Cortex of kidney (tissue), 1 donor: ENCODE measurements around the gene ABCC10.
"Not testable (repeated sequence)": the region's sequence is repeated elsewhere in the genome, so short reads cannot be mapped to it uniquely, and the experiment has no call there.

Experiments
- DNase-seq: peaks from one replicate; lab custom pipeline; 2025; lab: John Stamatoyannopoulos, UW

Gene ABCC10, protein sequence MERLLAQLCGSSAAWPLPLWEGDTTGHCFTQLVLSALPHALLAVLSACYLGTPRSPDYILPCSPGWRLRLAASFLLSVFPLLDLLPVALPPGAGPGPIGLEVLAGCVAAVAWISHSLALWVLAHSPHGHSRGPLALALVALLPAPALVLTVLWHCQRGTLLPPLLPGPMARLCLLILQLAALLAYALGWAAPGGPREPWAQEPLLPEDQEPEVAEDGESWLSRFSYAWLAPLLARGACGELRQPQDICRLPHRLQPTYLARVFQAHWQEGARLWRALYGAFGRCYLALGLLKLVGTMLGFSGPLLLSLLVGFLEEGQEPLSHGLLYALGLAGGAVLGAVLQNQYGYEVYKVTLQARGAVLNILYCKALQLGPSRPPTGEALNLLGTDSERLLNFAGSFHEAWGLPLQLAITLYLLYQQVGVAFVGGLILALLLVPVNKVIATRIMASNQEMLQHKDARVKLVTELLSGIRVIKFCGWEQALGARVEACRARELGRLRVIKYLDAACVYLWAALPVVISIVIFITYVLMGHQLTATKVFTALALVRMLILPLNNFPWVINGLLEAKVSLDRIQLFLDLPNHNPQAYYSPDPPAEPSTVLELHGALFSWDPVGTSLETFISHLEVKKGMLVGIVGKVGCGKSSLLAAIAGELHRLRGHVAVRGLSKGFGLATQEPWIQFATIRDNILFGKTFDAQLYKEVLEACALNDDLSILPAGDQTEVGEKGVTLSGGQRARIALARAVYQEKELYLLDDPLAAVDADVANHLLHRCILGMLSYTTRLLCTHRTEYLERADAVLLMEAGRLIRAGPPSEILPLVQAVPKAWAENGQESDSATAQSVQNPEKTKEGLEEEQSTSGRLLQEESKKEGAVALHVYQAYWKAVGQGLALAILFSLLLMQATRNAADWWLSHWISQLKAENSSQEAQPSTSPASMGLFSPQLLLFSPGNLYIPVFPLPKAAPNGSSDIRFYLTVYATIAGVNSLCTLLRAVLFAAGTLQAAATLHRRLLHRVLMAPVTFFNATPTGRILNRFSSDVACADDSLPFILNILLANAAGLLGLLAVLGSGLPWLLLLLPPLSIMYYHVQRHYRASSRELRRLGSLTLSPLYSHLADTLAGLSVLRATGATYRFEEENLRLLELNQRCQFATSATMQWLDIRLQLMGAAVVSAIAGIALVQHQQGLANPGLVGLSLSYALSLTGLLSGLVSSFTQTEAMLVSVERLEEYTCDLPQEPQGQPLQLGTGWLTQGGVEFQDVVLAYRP (N-terminal part only)

GRCh38 chr6:43427406-43428111, at the start of gene ABCC10:
ABCC10 (plus strand) TSS chr6:43427541; CDS start chr6:43427979, 438 bp downstream.
- no peak for DNase-seq

- DNase-seq, result no peak
Observed at GRCh38 chr6:43377710-43378229, 49.6 kb upstream of the ABCC10 start.

GRCh38 chr6:43378631-43379030, 48.7 kb upstream of the ABCC10 start:
- no peak for DNase-seq

DNA sequence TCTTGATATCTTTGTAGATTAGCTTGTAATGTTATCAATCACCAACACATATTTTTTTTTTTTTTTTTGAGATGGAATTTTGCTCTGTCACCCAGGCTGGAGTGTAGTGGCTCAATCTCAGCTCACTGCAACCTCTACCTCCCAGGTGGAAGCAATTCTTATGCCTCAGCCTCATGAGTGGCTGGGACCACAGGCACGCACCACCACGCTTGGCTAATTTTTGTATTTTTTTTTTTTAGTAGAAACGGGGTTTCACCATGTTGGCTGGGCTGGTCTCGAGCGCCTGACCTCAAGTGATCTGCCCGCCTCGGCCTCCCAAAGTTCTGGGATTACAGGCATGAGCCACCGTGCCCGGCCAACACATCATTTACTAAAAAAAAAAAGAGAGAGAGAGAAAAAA, 46.5 kb upstream of the ABCC10 start:
- DNase-seq, result not testable (repeated sequence)

GRCh38 chr6:43383021-43383667, 44.2 kb upstream of the ABCC10 start:
- DNase-seq, result no peak

GRCh38 chr6:43386492-43386891, 40.8 kb upstream of the ABCC10 start:
- DNase-seq, result no peak

DNA sequence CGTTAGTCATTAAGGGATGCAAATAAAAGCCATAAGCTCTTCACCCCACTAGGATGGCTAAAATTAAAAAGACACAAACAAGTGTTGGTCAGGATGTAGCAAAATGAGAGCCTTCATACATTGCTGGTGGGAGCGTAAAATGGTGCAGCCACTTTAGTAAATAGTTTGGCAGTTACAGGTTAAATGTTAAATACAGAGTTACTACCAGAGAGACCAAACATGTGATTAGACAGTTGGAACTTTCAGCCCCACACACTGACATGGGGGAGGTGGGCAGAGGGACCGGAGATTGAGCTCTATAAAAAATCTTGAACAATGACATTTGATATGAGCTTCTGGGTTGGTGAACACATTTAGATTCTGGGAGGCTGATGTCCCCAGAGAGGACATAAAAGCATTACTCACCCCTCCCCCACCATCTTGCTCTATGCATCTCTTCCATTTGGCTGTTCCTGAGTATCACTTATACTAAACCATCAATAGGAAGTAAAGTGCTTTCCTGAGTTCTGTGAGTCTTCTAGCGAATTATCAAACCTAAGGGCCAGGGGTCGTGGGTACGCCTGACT, 37.5 kb upstream of the ABCC10 start:
- no peak for DNase-seq

DNA sequence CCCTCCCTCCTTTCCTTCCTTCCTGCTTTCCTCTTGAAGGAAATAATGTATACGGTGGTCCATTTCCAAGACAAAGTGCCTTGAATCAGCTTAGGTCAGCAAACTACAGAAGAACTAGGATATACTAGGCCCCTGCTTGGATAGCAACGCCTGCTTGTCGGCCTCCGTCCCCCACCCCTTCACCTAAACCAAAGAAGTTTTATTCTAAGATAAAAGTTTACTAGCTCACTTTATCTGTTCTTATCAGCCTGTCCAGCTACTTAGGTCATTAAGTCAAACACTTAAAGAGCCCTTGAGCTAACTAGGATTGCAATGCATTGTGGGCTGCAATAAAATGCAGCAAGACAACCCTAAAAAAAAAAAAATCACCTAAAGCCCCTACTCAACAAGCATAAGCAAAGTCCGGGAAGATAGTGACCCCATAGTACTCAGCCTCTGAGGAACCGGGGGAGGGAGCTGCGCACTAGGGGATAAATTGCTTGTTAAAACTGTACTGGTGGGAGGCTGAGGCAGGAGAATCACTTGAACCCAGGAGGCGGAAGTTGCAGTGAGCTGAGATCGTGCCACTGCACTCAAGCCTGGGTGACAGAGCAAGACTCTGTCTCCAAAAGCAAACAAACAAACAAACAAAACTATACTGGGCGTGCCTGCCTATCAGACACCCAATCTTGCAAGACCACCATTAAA, 36.4 kb upstream of the ABCC10 start:
- DNase-seq, result not testable (repeated sequence)

DNA sequence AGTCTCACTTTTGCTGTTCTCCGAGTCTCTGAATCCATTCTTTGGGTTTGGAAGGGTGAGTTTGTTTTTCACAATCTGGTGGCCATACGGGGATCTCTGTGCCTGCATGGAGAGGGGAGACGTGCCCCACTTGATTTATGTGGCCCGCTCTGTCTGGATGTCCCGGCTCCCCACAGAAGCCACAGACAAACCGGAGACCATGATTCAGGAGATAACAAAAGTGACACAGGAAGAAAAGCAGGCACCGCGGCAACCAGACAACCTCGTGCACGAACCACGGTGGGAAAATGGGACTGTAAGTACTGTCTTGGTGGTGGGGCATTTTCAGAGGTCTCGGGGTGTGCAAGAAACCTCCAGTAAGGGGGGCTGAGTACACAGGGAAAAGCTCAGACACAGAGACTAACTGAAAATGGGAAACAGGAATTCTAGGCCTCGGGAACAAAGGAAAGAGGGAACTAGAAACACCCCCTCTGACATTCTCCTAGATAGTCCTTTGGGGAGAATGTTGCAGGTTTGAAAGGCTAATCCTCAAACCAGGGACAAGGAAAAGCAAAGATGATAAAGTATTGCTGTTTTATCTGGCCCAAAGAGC, 35.8 kb upstream of the ABCC10 start:
- DNase-seq, result no peak

GRCh38 chr6:43393133-43393532, 34.2 kb upstream of the ABCC10 start:
- DNase-seq, result not testable (repeated sequence)

GRCh38 chr6:43393602-43394001, 33.7 kb upstream of the ABCC10 start:
- no peak for DNase-seq

- DNase-seq, result no peak
Observed at GRCh38 chr6:43394982-43395381, 32.4 kb upstream of the ABCC10 start.

DNA sequence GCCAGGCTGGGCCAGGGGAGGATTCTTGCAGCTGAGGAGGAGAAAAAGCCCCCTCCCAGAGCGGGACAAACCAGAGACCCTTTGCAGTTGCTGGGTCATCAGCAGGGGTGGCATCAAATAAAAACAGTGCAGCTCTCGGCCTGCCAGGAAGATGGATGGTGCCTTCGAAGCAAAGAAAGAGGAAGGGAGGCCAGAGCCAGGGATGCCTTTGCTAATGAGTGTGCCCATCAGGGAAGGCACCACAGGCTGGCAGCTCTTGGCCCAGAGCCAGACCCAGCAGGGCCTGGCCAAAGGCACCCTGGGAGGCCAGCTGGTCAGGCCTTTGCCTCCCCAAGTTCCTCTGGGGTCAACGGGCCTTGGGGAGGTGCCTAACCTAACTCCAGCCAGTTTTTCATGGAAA, 31.6 kb upstream of the ABCC10 start:
- no peak for DNase-seq

DNA sequence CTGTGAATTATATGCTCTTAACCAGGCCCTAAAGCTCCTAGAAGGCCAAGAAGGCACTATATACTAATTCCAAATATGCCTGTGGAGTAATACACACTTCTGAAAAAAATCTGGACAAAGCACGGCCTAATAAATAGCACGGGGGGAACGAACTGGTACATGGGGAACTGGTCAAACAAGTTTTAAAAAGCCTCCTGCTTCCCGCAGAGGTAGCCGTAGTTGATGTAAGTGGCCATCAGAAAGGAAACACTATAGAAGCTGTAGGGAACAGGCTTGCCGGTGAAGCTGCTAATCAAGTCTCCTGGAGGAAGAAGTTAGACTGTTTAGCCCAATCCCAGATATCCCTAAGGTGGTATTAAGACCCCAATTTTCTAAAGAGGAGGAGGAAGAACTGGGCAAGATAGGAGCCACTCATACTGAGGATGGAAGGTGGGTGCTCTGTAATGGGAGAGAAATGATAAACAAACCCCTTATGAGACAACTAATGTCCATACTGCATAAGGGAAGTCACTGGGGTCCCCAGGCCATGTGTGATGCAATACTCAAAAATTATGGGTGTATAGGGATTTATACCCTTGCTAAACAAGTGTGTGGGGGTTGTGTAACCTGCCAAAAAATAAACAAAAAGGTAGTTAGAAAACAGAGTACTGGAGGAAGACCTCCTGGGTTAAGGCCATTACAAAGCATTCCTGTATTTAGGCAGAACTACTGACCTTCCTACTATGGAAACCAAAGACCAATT, 30.8 kb upstream of the ABCC10 start:
- DNase-seq, result no peak

- no peak for DNase-seq
Observed at GRCh38 chr6:43399932-43400487, 27.3 kb upstream of the ABCC10 start.

DNA sequence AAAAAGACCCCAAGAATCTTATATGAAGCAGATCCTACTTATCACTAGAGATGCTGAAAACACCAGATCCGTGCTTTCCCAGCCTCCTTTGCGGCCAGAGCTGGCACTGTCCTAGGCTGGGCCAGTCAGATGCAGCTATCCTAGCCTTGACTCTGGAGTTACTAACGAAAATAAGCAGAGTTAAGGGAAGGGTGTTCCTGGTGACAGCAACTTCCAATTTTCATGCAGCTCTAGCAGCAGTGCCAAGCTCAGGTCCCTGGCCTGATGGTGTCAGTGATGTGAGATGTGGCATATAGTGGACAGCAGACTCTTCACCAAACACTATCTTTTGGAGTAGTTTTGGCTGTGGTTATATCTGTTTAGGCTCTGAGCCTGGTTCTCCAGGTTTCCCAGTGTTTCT, 25.6 kb upstream of the ABCC10 start:
- no peak for DNase-seq

GRCh38 chr6:43402820-43403219, 24.5 kb upstream of the ABCC10 start:
- DNase-seq, result no peak

GRCh38 chr6:43405354-43405753, 22.0 kb upstream of the ABCC10 start:
- no peak for DNase-seq
